ENCODE measurements around the gene GIT2.

The GIT2 gene

GRCh38 chr12:109888179-109889020, 107.8 kb downstream of the GIT2 start:
- DNase-seq = no peak

GRCh38 chr12:109885616-109886015, 110.6 kb downstream of the GIT2 start:
- DNase-seq = no peak

DNA sequence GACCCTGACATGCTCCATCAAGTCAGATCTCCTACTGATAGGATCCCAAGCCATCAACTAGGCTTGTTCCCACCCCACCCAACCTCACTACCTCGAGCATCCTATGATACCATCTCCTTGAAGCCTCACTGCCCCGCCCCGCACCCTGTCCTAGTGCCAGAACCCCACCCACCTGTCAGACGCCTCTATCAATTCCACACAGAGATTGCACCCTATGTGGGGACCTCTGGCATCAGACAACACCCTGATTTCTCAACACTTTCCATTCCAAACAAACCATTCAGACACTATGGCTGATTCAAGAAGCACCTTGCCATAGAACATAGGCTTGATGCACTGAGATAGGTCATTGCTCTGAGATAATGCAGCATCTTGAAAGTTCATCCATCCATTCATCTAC, 112.7 kb downstream of the GIT2 start:
- DNase-seq = no peak

DNA sequence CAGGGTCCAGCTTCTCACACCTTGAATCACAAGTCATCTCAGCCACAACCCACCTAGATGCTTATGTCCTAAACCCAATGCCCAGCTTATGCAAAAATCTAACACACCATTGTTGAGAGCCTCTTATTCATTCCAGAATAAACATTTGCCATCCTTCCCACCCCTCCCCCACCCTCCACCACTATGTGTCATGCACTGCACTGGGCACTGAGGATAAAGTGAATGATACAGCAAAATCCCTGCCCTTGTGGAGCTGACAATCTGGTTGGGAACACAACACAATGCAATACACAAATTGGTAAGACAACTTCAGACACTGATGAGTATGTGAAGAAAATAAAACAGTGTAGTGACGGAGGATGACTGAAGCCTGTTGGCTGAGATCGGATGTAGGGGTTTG, 114.4 kb downstream of the GIT2 start:
- DNase-seq = no peak

GRCh38 chr12:109880938-109881337, 115.2 kb downstream of the GIT2 start:
- DNase-seq = no peak

GRCh38 chr12:109880043-109880931, 115.9 kb downstream of the GIT2 start, which contains the start of gene GLTP:
Gene GLTP (minus strand): TSS chr12:109880541. CDS start chr12:109880374, 167 bp downstream.
- DNase-seq = peak; percentile 64
